SK-N-SH (cell line): ENCODE results near the gene HHIP. TPM values are rescaled to one million over a fixed set of nuclear protein-coding genes. Genes with fewer than 3 reads are reported as not detected.

ENCODE experiments used
- CTCF ChIA-PET: fragments of 300-600, 350-600 bp; formaldehyde crosslinking; extraction: SDS; loops from one replicate; lab custom pipeline; 2021; lab: Yijun Ruan, JAX
- POLR2A ChIA-PET: fragments of 350-600 bp; sonication (Branson Sonifier 250); formaldehyde crosslinking; extraction: SDS; loops from one replicate; lab custom pipeline; 2020; ENCODE audit warnings: antibody characterized with exemption, inconsistent platforms; lab: Yijun Ruan, JAX
- DNase-seq: peaks from one replicate; pipeline ENCODE4 v3.0.0; 2012
- H2AFZ ChIP-seq: fragments of 200-600 bp; sonication (generic); 2 replicates; pipeline ENCODE4 v1.8.1; 2016; ENCODE audit warnings: antibody characterized with exemption, mild to moderate bottlenecking, low read depth
- H3F3A ChIP-seq: fragments of 200-600 bp; sonication (generic); replicated peaks from 2 replicates; pipeline ENCODE3; 2016; ENCODE audit warnings: antibody characterized with exemption, mild to moderate bottlenecking; ENCODE audit not compliant: insufficient read depth
- H3K27ac ChIP-seq, 2 experiments: fragments of 200-500 bp in 1 of 2; fragments of 200-600 bp in 1 of 2; sonication (Bioruptor generic) in 1 of 2; sonication (generic), shearing (Covaris generic) in 1 of 2; 2 replicates each; pipeline versions ENCODE4 v1.5.1 to v1.6.1; 2014 to 2016; ENCODE audit warnings: low read depth in 2 of 2, inconsistent platforms in 1 of 2, low read length in 1 of 2, mild to moderate bottlenecking in 1 of 2, mixed read lengths in 1 of 2
- H3K27me3 ChIP-seq: fragments of 200-600 bp; sonication (generic), shearing (Covaris generic); 2 replicates; pipeline ENCODE4 v1.6.1; 2016; ENCODE audit warnings: mixed run types; ENCODE audit not compliant: insufficient read depth
- H3K36me3 ChIP-seq, 2 experiments: fragments of 200-500 bp in 1 of 2; fragments of 200-600 bp in 1 of 2; sonication (Bioruptor generic) in 1 of 2; sonication (generic) in 1 of 2; replicated peaks in 1 of 2; 2 replicates each; pipeline versions ENCODE3 to v1.5.1; 2014 to 2016; ENCODE audit warnings: low read length in 1 of 2, mild to moderate bottlenecking in 1 of 2; ENCODE audit not compliant: insufficient read depth in 2 of 2, control insufficient read depth in 1 of 2
- H3K4me1 ChIP-seq, 2 experiments: fragments of 200-500 bp in 1 of 2; fragments of 200-600 bp in 1 of 2; sonication (Bioruptor generic) in 1 of 2; sonication (generic), shearing (Covaris generic) in 1 of 2; 2 replicates each; pipeline versions ENCODE4 v1.5.1 to v1.6.1; 2014 to 2016; ENCODE audit warnings: low read depth in 1 of 2, low read length in 1 of 2, mixed run types in 1 of 2; ENCODE audit not compliant: insufficient read depth in 2 of 2, control insufficient read depth in 1 of 2
- H3K4me2 ChIP-seq: fragments of 200-600 bp; sonication (generic), shearing (Covaris generic); 2 replicates; pipeline ENCODE4 v1.6.1; 2017; ENCODE audit warnings: mixed run types
- H3K4me3 ChIP-seq, 2 experiments: fragments of 200-500 bp in 1 of 2; fragments of 200-600 bp in 1 of 2; sonication (Bioruptor generic) in 1 of 2; sonication (generic), shearing (Covaris generic) in 1 of 2; 2 replicates each; pipeline versions ENCODE4 v1.5.1 to v1.8.1; 2014 to 2016; ENCODE audit warnings: low read depth in 2 of 2, inconsistent platforms in 1 of 2, low read length in 1 of 2, mild to moderate bottlenecking in 1 of 2, mixed read lengths in 1 of 2, moderate library complexity in 1 of 2
- H3K79me2 ChIP-seq: fragments of 200-600 bp; sonication (generic); 2 replicates; pipeline ENCODE4 v1.8.1; 2017; ENCODE audit warnings: mild to moderate bottlenecking; ENCODE audit not compliant: insufficient read depth
- H3K9ac ChIP-seq: fragments of 200-600 bp; sonication (generic); 2 replicates; pipeline ENCODE4 v1.6.1; 2017; ENCODE audit warnings: mixed run types
- H3K9me2 ChIP-seq: fragments of 200-600 bp; sonication (generic); 2 replicates; pipeline ENCODE4 v1.6.1; 2017; ENCODE audit warnings: mixed run types
- H3K9me3 ChIP-seq: fragments of 200-600 bp; sonication (generic); 2 replicates; pipeline ENCODE4 v1.6.1; 2017; ENCODE audit warnings: mixed run types, mild to moderate bottlenecking, moderate library complexity
- H4K20me1 ChIP-seq: fragments of 200-600 bp; sonication (generic); 2 replicates; pipeline ENCODE4 v1.6.1; 2017; ENCODE audit warnings: mild to moderate bottlenecking, mixed run types; ENCODE audit not compliant: insufficient read depth
- CHD2 ChIP-seq: fragments of 150-350 bp; IDR thresholded peaks from 2 replicates; pipeline ENCODE4 v1.6.1; 2018; ENCODE audit warnings: low read length; ENCODE audit not compliant: partially characterized antibody
- EZH2phosphoT487 ChIP-seq: fragments of 200-600 bp; sonication (generic); IDR thresholded peaks from 2 replicates; pipeline ENCODE4 v1.6.1; 2017; ENCODE audit warnings: low read depth, mixed run types, mild to moderate bottlenecking, antibody characterized with exemption, moderate library complexity, borderline replicate concordance
- FOXJ3 ChIP-seq: sonication (generic); formaldehyde crosslinking; IDR thresholded peaks from 2 replicates; pipeline ENCODE4 v1.5.1; 2020; ENCODE audit warnings: mild to moderate bottlenecking, missing genetic modification reagents
- NRF1 ChIP-seq: IDR thresholded peaks from 2 replicates; pipeline ENCODE4 v1.6.1; 2012; ENCODE audit warnings: low read depth, mild to moderate bottlenecking, low read length
- WGBS: methylation state at CpG from one replicate; pipeline ENCODE4 v1.1.6; 2017; ENCODE audit warnings: low lambda C conversion rate; 5-methylcytosine and 5-hydroxymethylcytosine counted together
- polyA plus RNA-seq, 3 experiments: library from polyadenylated mRNA; depleted of rRNA; stranded (reverse); fragments of >200 nt; gene quantifications; 2 replicates each; pipeline ENCODE4 v1.2.3, GENCODE V29; 2012
- TF ChIP-seq, protein P1 (sequence below): IDR thresholded peaks from 2 replicates; pipeline ENCODE4 v1.4.0; 2012; ENCODE audit warnings: low read depth, borderline replicate concordance
- TF ChIP-seq, protein P2 (sequence below): IDR thresholded peaks from 2 replicates; pipeline ENCODE4; 2012
- TF ChIP-seq, protein P3 (sequence below): fragments of 200-600 bp; sonication (generic); IDR thresholded peaks from 2 replicates; pipeline ENCODE4 v1.6.1; 2017; ENCODE audit warnings: antibody characterized with exemption, mild to moderate bottlenecking, moderate library complexity
- TF ChIP-seq, protein P4 (sequence below): IDR thresholded peaks from 2 replicates; pipeline ENCODE4 v1.4.0; 2012; ENCODE audit warnings: low read depth

The HHIP gene
- polyA plus RNA-seq, 1 of the 3 experiments (the other 2 are of a cell fraction): 3.5 TPM

DNA sequence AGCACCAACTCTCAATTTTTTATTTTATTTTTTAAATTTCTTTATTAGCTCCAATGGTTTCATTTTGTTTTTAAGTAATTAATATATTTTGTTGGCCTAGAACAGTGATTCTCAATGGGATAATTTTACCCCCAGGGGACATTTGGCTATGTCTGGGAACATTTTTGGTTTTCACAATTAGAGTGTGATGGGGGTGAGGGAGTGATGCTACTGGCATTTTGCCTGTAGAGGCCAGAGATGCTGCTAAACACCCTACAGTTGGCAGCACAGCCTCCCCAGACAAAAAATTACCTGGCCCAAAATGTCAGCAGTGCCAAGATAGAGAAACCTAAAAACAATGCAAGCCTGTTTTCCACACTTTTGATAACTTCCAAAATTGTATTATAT is 64.6 kb downstream of the HHIP start (continued):
- TF ChIP-seq, protein P1, sequence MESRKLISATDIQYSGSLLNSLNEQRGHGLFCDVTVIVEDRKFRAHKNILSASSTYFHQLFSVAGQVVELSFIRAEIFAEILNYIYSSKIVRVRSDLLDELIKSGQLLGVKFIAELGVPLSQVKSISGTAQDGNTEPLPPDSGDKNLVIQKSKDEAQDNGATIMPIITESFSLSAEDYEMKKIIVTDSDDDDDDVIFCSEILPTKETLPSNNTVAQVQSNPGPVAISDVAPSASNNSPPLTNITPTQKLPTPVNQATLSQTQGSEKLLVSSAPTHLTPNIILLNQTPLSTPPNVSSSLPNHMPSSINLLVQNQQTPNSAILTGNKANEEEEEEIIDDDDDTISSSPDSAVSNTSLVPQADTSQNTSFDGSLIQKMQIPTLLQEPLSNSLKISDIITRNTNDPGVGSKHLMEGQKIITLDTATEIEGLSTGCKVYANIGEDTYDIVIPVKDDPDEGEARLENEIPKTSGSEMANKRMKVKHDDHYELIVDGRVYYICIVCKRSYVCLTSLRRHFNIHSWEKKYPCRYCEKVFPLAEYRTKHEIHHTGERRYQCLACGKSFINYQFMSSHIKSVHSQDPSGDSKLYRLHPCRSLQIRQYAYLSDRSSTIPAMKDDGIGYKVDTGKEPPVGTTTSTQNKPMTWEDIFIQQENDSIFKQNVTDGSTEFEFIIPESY: no peak
- no peak for TF ChIP-seq NRF1
- TF ChIP-seq FOXJ3: no peak
- no peak for TF ChIP-seq CHD2

DNA sequence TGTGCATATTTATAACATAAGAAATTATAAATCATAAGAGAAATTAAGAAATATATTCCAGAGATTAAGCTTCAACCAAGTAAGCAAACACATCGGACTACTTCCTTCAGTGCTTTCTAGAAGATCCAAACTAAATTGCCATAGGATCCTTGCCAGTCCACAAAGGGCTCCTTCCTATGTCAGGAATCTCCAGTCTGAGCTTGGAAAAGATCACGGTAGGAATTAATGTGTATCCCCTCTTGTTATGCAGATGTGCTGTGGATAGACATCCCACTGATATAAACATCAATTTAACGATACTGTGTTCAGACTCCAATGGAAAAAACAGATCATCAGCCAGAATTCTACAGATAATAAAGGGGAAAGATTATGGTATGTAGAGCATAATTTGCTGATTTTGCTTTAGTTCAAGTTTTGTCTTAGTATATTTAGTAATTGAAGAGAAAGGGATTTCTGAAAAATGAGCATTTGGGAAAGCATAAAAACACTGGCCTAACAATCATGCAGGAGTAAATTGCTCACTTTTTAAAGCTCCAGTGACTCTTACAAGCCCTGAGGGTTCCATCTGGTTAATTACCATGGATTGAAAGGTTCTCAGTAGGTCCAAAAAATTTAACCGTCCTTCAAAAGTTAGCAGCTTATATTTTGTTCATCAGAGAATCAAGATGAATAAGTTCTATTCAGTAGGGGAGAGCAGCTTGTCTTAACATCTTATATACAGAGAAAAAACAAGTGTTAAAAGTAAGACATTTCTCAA is 65.9 kb downstream of the HHIP start:
- Histone ChIP-seq H3K27ac (peak overlapping the region in 1 of 2 experiments; percentile 19; a peak in 1 of 4 replicates), H3K36me3 (peaks cover 0 to 17% of the 10 kb centered on the region in 2 experiments), H3K79me2 (no peaks in the 10 kb centered on the region), H3K9ac (no peak overlapping the region), H4K20me1 (no peaks in the 10 kb centered on the region), H3K9me3 (no peaks in the 10 kb centered on the region), H3K4me3 (no peak overlapping the region), H3K9me2 (no peaks in the 10 kb centered on the region), H3K4me1 (no peaks in the 10 kb centered on the region), H2AFZ (no peak overlapping the region), H3K4me2 (no peak overlapping the region), H3K27me3 (no peaks in the 10 kb centered on the region), H3F3A (peaks cover 21% of the 10 kb centered on the region)
- POLR2A ChIA-PET: no interaction called here
- TF ChIP-seq, protein P2, sequence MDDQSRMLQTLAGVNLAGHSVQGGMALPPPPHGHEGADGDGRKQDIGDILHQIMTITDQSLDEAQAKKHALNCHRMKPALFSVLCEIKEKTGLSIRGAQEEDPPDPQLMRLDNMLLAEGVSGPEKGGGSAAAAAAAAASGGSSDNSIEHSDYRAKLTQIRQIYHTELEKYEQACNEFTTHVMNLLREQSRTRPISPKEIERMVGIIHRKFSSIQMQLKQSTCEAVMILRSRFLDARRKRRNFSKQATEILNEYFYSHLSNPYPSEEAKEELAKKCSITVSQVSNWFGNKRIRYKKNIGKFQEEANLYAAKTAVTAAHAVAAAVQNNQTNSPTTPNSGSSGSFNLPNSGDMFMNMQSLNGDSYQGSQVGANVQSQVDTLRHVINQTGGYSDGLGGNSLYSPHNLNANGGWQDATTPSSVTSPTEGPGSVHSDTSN: no peak
- TF ChIP-seq FOXJ3 (no peak), EZH2phosphoT487 (no peak)
- TF ChIP-seq, protein P3, sequence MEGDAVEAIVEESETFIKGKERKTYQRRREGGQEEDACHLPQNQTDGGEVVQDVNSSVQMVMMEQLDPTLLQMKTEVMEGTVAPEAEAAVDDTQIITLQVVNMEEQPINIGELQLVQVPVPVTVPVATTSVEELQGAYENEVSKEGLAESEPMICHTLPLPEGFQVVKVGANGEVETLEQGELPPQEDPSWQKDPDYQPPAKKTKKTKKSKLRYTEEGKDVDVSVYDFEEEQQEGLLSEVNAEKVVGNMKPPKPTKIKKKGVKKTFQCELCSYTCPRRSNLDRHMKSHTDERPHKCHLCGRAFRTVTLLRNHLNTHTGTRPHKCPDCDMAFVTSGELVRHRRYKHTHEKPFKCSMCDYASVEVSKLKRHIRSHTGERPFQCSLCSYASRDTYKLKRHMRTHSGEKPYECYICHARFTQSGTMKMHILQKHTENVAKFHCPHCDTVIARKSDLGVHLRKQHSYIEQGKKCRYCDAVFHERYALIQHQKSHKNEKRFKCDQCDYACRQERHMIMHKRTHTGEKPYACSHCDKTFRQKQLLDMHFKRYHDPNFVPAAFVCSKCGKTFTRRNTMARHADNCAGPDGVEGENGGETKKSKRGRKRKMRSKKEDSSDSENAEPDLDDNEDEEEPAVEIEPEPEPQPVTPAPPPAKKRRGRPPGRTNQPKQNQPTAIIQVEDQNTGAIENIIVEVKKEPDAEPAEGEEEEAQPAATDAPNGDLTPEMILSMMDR: no peak
- TF ChIP-seq, protein P4, sequence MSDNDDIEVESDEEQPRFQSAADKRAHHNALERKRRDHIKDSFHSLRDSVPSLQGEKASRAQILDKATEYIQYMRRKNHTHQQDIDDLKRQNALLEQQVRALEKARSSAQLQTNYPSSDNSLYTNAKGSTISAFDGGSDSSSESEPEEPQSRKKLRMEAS: no peak
- TF ChIP-seq, protein P1: no peak
- CTCF ChIA-PET: no interaction called here
- no peak for DNase-seq
- WGBS: 45% methylated on average over 4 of the region's 4 CpGs
